Lower lobe of right lung (tissue), 2 donors: ENCODE results near the gene ID2. TPM values are rescaled to one million over a fixed set of nuclear protein-coding genes. Genes with fewer than 3 reads are reported as not detected.

Experiments
- ATAC-seq, 2 donors: fragments of 200-7000 bp; cut with Tn5 transposase; one replicate each; pipeline ENCODE4 v1.9.1; 2020 to 2022; ENCODE audit warnings: mild to moderate bottlenecking in 2 of 2, moderate library complexity in 2 of 2
- DNase-seq: peaks from one replicate; pipeline ENCODE4 v3.0.0-alpha.2; 2020
- H3K27ac ChIP-seq: fragments of 200-600 bp; one replicate; pipeline ENCODE4 v1.8.0; 2022
- H3K27me3 ChIP-seq: fragments of 200-600 bp; one replicate; pipeline ENCODE4 v1.8.0; 2022; ENCODE audit warnings: low read depth
- H3K36me3 ChIP-seq: fragments of 200-600 bp; one replicate; pipeline ENCODE4 v1.8.0; 2022; ENCODE audit warnings: mild to moderate bottlenecking
- H3K4me1 ChIP-seq: fragments of 200-600 bp; one replicate; pipeline ENCODE4 v1.8.0; 2022
- H3K4me3 ChIP-seq: fragments of 200-600 bp; one replicate; pipeline ENCODE4 v1.8.0; 2022; ENCODE audit warnings: mild to moderate bottlenecking
- H3K9me3 ChIP-seq: fragments of 200-600 bp; one replicate; pipeline ENCODE4 v1.8.0; 2022
- CTCF ChIP-seq: fragments of 200-600 bp; IDR thresholded peaks from one replicate; pipeline ENCODE4 v1.8.0; 2022; ENCODE audit warnings: antibody characterized with exemption, mild to moderate bottlenecking
- intact Hi-C: fragments of 100-400 bp; cut with DNase I; formaldehyde crosslinking; loops from one replicate; pipeline ENCODE4 v1.11.0; 2022
- total RNA-seq: library from RNA; stranded (reverse); fragmentation: NEBNext Ultra II Directional; extraction: Animal tissue kit (Norgen Biotek cat#: 25700); gene quantifications from one replicate; pipeline ENCODE4 v1.2.1, GENCODE V29; 2021
- donor health status: DM: no; HTN: yes; CAD: no; lungs with severe emphysema.

ID2 gene
- total RNA-seq, 1 donor from 2014 or later, result 102 TPM

GRCh38 chr2:8649718-8650117, 32.1 kb upstream of the ID2 start:
- no peak for ATAC-seq
- TF ChIP-seq CTCF, result no peak
- intact Hi-C loops, result no loop called here

DNA sequence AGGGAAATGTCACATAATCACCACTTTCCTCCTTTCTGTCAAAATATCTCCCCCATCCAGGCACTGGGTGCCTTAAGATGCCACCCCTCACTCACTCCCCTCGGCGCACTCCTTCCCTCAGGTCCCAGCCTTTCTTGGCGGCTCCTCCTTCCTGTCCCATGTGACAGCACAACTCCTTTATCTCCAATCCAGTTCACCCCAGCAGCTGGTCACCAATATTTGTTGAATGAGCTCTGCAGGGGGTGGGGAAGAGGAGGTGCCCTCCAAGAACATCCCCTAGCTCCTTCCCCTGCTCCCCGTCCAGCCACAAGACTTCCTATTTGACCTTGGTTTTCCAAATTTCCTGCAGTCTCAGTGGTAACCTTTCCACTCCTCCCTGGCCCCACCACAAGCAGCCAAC, 31.6 kb upstream of the ID2 start:
- H3K4me1 ChIP-seq, result no peaks in the 10 kb centered on the region
- intact Hi-C loops, result no loop called here
- H3K9me3 ChIP-seq, result no peaks in the 10 kb centered on the region
- H3K27ac ChIP-seq, result no peak overlapping the region
- no peak for DNase-seq
- no peak for ATAC-seq
- H3K27me3 ChIP-seq, result no peaks in the 10 kb centered on the region
- no peak for TF ChIP-seq CTCF
- no peak overlapping the region for H3K4me3 ChIP-seq
- H3K36me3 ChIP-seq, result no peaks in the 10 kb centered on the region

More at GRCh38 chr2:8649718-8650117, 32.1 kb upstream of the ID2 start:
- Histone ChIP-seq H3K9me3 (no peaks in the 10 kb centered on the region), H3K4me1 (peaks cover 4% of the 10 kb centered on the region), H3K36me3 (no peaks in the 10 kb centered on the region), H3K4me3 (no peak overlapping the region), H3K27me3 (no peaks in the 10 kb centered on the region), H3K27ac (no peak overlapping the region)
- no peak for DNase-seq

DNA sequence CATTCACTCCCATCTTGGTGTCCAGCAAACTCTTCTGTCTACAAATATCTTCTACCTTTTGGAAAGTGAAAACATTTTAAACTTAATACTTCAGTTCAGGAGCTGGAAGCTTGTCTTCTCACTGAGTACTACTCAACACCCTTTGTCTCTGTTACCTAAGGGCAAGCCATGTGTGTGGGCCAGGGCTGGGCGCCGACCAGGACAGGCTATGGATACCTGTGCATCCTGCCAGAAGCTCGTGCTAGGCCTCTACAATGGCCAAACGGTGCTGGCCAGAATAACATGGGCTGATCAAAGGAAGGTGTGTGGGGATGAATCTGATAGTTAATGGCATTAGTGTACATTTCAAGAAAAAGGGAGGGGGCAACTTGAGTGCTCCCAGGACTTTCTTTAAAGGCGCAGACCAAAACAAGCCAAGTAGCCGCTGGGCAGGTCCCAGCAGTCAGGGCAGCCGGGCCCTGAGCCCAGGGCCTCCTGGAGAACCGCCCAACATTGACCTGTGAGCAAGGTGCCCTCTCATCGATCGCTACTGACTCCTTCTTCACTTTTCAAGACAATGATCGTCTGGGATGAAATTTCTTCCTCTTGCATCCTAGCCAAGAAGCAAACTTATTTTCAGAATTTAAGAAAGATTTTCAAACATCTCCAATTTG, 29.0 kb upstream of the ID2 start:
- H3K27ac ChIP-seq, result no peak overlapping the region
- ATAC-seq (no peak), DNase-seq (no peak)
- no peak overlapping the region for H3K4me3 ChIP-seq
- no peaks in the 10 kb centered on the region for H3K36me3 ChIP-seq
- no peaks in the 10 kb centered on the region for H3K4me1 ChIP-seq
- intact Hi-C loops, result no loop called here
- no peaks in the 10 kb centered on the region for H3K9me3 ChIP-seq
- TF ChIP-seq CTCF, result no peak
- H3K27me3 ChIP-seq, result no peaks in the 10 kb centered on the region

GRCh38 chr2:8653485-8653884, 28.4 kb upstream of the ID2 start:
- ATAC-seq, result no peak
- no peak for TF ChIP-seq CTCF
- Histone ChIP-seq H3K36me3 (no peaks in the 10 kb centered on the region), H3K9me3 (no peaks in the 10 kb centered on the region), H3K27me3 (no peaks in the 10 kb centered on the region), H3K27ac (no peak overlapping the region), H3K4me1 (no peaks in the 10 kb centered on the region), H3K4me3 (no peak overlapping the region)
- no peak for DNase-seq
- intact Hi-C loops, result no loop called here

DNA sequence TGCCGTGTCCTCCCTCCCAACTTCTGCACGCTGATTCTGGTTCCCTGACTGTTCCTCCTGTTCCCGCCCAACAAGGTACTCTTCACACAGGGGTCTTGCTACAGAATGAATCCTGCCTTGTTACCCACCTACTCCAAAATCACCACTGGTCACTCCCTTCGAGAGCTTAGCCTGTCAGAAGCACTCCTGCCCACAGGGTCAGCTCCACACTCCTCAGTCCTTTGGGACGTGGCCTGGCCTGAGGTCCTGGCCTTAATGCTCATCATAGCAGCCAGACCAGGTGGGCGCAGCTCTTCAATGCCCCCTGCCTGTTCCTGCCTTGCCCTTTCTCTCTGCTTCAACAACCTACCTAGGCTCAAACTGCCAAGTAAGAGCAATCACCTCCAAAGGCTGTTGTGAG, 27.8 kb upstream of the ID2 start:
- intact Hi-C loops, result no loop called here
- no peak overlapping the region for H3K27ac ChIP-seq
- H3K36me3 ChIP-seq, result no peaks in the 10 kb centered on the region
- no peak overlapping the region for H3K4me3 ChIP-seq
- H3K27me3 ChIP-seq, result no peaks in the 10 kb centered on the region
- TF ChIP-seq CTCF, result no peak
- no peaks in the 10 kb centered on the region for H3K9me3 ChIP-seq
- no peaks in the 10 kb centered on the region for H3K4me1 ChIP-seq
- ATAC-seq, result no peak
- DNase-seq, result no peak

DNA sequence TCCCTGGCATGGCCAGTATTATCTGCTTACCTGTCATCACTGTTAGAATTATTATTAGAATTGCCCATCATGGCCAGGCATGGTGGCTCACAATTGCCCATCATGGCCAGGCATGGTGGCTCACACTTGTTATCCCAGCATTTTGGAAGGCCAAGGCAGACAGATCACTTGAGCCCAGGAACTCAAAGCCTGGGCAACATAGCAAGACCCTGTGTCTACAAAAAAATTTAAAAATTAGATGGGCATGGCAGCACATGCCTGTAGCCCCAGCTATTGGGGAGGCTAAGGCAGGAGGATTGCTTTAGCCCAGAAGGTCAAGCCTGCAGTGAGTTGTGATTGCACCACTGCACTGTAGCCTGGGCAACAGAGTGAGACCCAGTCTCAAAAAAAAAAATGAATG, 27.4 kb upstream of the ID2 start:
- H3K9me3 ChIP-seq, result no peaks in the 10 kb centered on the region
- intact Hi-C loops, result no loop called here
- H3K27ac ChIP-seq, result no peak overlapping the region

More for the DNA sequence above, 27.4 kb upstream of the ID2 start:
- Histone ChIP-seq H3K27me3 (no peaks in the 10 kb centered on the region), H3K4me3 (no peak overlapping the region), H3K4me1 (no peaks in the 10 kb centered on the region), H3K36me3 (no peaks in the 10 kb centered on the region)
- TF ChIP-seq CTCF, result no peak
- ATAC-seq (no peak), DNase-seq (no peak)
